GM12801 (cell line): ENCODE data around the gene GALNT18.

Source experiments
- TF ChIP-seq, protein P1 (sequence below): IDR thresholded peaks from one replicate; pipeline ENCODE4 v1.5.1; 2011; ENCODE audit warnings: control low read depth; ENCODE audit not compliant: insufficient read length; ENCODE audit errors: extremely low read depth

The GALNT18 gene

DNA sequence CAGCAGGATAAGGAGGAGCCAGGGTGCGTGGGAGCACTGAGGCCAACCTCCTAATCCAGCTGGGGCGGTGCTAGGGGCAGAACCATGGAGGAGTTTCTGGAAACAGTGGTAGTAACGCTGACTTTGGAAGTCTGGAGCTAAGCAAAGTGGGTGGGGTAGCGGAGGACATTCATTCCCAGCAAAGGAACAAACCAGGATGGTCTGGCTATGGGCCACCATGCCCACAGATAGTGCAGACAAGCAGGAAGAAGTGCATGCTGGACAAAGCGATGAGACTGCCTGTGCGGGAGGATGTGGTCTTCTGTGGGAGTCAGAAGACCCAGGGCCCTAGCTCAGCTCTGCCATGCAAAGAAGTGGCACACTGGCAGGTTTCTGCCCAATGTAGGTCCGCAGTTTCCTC lies 197.1 kb downstream of the GALNT18 start:
- TF ChIP-seq, protein P1, sequence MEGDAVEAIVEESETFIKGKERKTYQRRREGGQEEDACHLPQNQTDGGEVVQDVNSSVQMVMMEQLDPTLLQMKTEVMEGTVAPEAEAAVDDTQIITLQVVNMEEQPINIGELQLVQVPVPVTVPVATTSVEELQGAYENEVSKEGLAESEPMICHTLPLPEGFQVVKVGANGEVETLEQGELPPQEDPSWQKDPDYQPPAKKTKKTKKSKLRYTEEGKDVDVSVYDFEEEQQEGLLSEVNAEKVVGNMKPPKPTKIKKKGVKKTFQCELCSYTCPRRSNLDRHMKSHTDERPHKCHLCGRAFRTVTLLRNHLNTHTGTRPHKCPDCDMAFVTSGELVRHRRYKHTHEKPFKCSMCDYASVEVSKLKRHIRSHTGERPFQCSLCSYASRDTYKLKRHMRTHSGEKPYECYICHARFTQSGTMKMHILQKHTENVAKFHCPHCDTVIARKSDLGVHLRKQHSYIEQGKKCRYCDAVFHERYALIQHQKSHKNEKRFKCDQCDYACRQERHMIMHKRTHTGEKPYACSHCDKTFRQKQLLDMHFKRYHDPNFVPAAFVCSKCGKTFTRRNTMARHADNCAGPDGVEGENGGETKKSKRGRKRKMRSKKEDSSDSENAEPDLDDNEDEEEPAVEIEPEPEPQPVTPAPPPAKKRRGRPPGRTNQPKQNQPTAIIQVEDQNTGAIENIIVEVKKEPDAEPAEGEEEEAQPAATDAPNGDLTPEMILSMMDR: no peak

DNA sequence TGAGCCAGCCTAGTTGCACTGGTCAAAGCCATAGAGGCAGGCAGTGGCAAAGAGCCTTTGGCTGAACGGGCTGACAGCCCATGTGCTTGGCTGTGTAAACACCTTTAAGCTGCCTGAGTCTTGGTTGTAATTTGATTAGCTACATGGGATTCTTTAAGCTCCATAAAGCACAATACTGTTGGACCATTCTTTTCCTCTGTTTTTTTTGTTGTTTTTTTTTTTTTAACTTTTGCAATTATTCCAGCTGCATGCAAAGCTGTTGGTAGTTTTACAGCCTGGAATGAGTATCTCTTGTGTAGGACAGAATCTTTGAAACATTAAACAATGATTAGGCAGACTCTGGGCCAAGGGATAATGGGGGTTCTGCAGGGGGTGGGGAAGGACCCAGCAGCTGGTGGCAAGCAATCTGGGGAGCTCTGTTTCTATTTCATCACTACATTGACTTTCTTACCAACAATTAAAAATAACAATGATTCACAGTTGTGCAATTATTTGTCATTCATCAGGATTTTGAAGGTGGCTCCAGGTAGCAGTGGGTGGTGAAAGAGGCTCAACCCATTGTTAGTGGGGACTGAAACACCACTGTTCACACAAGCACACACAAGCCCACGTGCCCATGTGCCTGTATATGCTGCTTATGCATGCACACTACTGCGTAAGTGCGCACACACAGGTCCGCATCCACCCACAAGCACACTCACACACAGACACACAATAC lies 199.2 kb downstream of the GALNT18 start:
- TF ChIP-seq, protein P1: no peak

DNA sequence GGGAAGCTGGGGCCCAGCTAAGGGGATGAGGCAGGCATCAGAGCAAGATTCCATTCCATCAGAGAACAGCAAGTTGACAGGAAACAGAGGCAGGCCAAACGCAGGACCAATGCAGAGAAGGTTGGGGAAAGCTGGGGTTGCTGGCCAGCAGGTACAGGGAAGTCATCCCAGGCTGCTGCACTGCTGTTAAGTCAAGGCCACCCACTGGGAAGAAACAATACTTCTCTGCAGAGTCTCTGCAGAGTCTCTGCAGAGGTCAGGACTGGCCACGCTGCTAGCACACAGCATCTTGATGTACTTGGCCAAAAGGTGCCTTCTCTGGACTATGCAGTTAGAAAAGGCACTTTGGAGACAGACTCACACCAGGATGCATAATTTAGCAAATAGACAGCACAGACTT lies 200.3 kb downstream of the GALNT18 start:
- TF ChIP-seq, protein P1: no peak

DNA sequence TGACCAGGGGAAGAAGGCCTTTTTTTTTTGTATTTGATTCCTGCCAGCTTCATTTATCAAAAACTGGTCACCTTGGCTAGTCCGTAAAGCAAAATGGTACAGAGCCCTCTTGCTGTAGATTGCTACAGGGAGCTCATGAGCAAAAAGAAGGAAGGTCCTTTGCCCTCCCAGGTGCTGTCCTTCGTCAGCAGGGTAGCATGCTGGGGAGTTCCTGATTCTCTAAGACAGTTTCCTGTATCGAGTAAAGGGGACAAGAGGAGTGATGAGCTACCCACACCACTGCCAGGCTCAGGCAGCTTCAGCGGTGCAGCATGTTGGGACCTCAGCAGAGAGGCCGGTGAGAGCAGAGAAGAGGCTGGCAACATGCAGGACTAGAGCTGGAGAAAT lies 200.9 kb downstream of the GALNT18 start:
- TF ChIP-seq, protein P1: no peak

DNA sequence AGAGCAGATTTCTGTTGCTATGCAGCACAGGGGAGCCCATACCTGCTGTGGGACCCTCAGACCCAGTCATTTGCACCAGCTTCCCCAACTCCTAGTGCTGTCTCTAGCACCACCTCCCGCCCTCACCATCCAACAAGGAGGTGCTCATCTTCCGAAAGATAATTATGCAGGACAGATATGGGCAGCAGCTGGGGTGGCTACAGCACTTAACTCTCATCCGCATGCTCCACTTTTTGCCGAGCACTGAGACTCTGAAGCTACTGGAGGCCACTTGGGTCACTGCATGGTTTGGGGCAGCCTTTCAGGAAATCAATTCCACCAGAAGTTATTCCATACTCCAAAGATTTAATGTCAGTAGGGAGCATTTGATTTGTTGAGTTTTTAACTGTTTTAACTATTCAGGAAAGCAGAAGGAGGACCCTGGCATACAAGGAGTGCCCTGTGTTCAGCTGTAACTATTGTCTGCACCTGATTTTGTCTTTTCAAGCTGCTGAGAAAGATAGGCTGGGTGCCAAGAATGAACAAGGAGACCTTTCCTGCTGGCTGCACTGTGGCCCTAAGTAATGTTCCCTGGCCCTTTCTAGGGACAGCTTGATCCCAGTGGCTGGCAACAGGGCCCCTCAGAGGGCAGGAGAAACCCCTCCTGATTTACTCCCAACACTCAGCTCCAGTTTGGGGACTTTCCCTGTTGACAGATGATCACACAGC lies 201.5 kb downstream of the GALNT18 start:
- TF ChIP-seq, protein P1: no peak

DNA sequence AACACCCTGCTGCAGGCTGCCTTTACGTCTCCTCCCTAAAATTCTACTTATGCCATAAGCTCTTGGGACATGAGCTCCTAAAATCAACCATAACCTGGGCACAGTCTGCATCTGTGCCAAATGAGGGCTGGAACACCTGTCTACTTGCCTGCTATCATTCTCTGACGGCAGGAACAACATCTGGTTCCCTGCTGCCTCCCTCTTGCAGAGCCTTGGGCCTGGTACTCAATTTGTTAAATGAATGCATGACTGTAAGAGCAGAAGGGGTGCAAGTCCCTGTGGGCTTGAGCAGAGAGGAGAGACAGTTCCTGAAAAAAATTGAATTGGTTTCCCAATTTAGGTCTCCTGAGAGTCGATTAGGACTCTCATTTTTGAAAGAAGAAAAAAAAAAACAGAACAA lies 202.1 kb downstream of the GALNT18 start:
- TF ChIP-seq, protein P1: no peak

DNA sequence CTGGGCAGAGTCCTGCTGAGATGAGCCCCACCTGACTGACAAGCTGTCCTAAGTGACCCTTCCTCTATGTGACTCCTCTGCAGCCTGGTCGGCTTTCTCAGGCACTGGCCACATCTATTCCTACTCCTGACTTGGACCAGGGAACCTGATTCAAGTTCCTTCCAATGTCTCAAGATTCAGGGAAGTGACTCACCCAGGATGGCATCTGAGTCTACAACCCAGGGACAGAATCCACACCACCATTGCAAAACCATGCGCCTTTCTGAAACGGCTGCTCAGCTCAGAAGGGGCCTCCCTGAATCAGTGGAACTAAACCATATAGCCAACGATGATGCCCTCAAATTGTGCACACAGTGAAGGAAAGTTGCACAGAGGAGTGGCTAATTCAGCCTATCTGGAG lies 204.9 kb downstream of the GALNT18 start:
- TF ChIP-seq, protein P1: no peak
